ENCODE measurements around the gene GPATCH8. TPM values are rescaled to one million over a fixed set of nuclear protein-coding genes. Genes with fewer than 3 reads are reported as not detected.

The GPATCH8 gene
- total and polyA plus RNA-seq, 11 donors = 12.8 to 24.9 (median 20.3) TPM

GRCh38 chr17:44359006-44359405, 144.2 kb downstream of the GPATCH8 start:
- H3K27ac ChIP-seq = no peak overlapping the region
- peaks cover 0 to 22% (median 14%) of the 10 kb centered on the region in 12 donors for H3K4me1 ChIP-seq
- no peak overlapping the region for H3K4me3 ChIP-seq
- no peak for TF ChIP-seq CTCF (IDR thresholded peaks at IDR 0.05)
- TF ChIP-seq POLR2A (IDR thresholded peaks at IDR 0.05) = no peak
- no peaks in the 10 kb centered on the region for H3K36me3 ChIP-seq
- ATAC-seq = no peak
- intact Hi-C loops (cut with DNase I) = no loop called here
- DNase-seq = no peak
- H3K27me3 ChIP-seq = peaks cover 0 to 12% (median 0%) of the 10 kb centered on the region in 9 donors
- 75 to 88% (median 80%) methylated on average over 6 of the region's 6 CpGs for WGBS, 4 donors
- H3K9me3 ChIP-seq = no peaks in the 10 kb centered on the region

GRCh38 chr17:44358066-44358465, 145.1 kb downstream of the GPATCH8 start:
- ATAC-seq = no peak
- no peak overlapping the region for H3K4me3 ChIP-seq
- WGBS, 4 donors = 88 to 95% (median 93%) methylated on average over 9 of the region's 9 CpGs
- peaks cover 0 to 2% (median 0%) of the 10 kb centered on the region in 9 donors for H3K36me3 ChIP-seq
- no peak overlapping the region for H3K27ac ChIP-seq
- intact Hi-C loops (cut with DNase I) = no loop called here
- H3K4me1 ChIP-seq = peaks cover 0 to 20% (median 11%) of the 10 kb centered on the region in 12 donors
- H3K27me3 ChIP-seq = peaks cover 0 to 8% (median 0%) of the 10 kb centered on the region in 9 donors
- no peaks in the 10 kb centered on the region for H3K9me3 ChIP-seq
- no peak for TF ChIP-seq POLR2A (IDR thresholded peaks at IDR 0.05)
- TF ChIP-seq CTCF (IDR thresholded peaks at IDR 0.05) = no peak
- DNase-seq = no peak

GRCh38 chr17:44356241-44356640, 147.0 kb downstream of the GPATCH8 start:
- no peak for ATAC-seq
- no peak for DNase-seq
- intact Hi-C loops (cut with DNase I) = no loop called here

GRCh38 chr17:44355642-44356099, 147.5 kb downstream of the GPATCH8 start:
- ATAC-seq = no peak
- 85 to 89% (median 85%) methylated on average over 15 to 17 of the region's 17 CpGs for WGBS, 4 donors
- intact Hi-C loops (cut with DNase I) = no loop called here
- TF ChIP-seq CTCF (IDR thresholded peaks at IDR 0.05) = no peak
- Histone ChIP-seq H3K4me3 (no peak overlapping the region), H3K27ac (no peak overlapping the region), H3K9me3 (no peaks in the 10 kb centered on the region), H3K27me3 (no peaks in the 10 kb centered on the region), H3K36me3 (peaks cover 0 to 25% (median 22%) of the 10 kb centered on the region in 9 donors), H3K4me1 (peaks cover 0 to 5% (median 0%) of the 10 kb centered on the region in 12 donors)
- DNase-seq = no peak

More at GRCh38 chr17:44356241-44356640, 147.0 kb downstream of the GPATCH8 start:
- Histone ChIP-seq H3K27me3 (no peaks in the 10 kb centered on the region), H3K27ac (no peak overlapping the region), H3K36me3 (peaks cover 0 to 20% (median 17%) of the 10 kb centered on the region in 9 donors), H3K4me1 (peaks cover 0 to 6% (median 0%) of the 10 kb centered on the region in 12 donors), H3K9me3 (no peaks in the 10 kb centered on the region), H3K4me3 (no peak overlapping the region)
- 92 to 96% (median 93%) methylated on average over 9 to 11 of the region's 11 CpGs for WGBS, 4 donors
- TF ChIP-seq CTCF (IDR thresholded peaks at IDR 0.05) (no peak), POLR2A (IDR thresholded peaks at IDR 0.05) (no peak)
